Superior temporal gyrus (tissue), 1 donor: ENCODE results near the gene TLL1.

Source experiments
- DNase-seq: peaks from one replicate; pipeline ENCODE4 v3.0.0-alpha.2; 2016; ENCODE audit errors: extremely low spot score

Gene TLL1

GRCh38 chr4:165894159-165894558 lies 21.1 kb downstream of the TLL1 start:
- no peak for DNase-seq

- no peak for DNase-seq
Measured at GRCh38 chr4:165905405-165906027, 32.5 kb downstream of the TLL1 start.

- DNase-seq, result peak; percentile 5
Measured at GRCh38 chr4:165906272-165906671, 33.2 kb downstream of the TLL1 start.

GRCh38 chr4:165909947-165910346 lies 36.9 kb downstream of the TLL1 start:
- no peak for DNase-seq

- DNase-seq, result no peak
Measured at GRCh38 chr4:165915215-165915614, 42.2 kb downstream of the TLL1 start.

- no peak for DNase-seq
Measured at GRCh38 chr4:165921546-165921945, 48.5 kb downstream of the TLL1 start.

GRCh38 chr4:165922747-165923146 lies 49.7 kb downstream of the TLL1 start:
- no peak for DNase-seq

- DNase-seq, result no peak
Measured at GRCh38 chr4:165926307-165926706, 53.3 kb downstream of the TLL1 start.

- no peak for DNase-seq
Measured at GRCh38 chr4:165927366-165927765, 54.3 kb downstream of the TLL1 start.

GRCh38 chr4:165927815-165928214 lies 54.8 kb downstream of the TLL1 start:
- no peak for DNase-seq

GRCh38 chr4:165928601-165929000 lies 55.6 kb downstream of the TLL1 start:
- no peak for DNase-seq

GRCh38 chr4:165929662-165930061 lies 56.6 kb downstream of the TLL1 start:
- no peak for DNase-seq

GRCh38 chr4:165931741-165932140 lies 58.7 kb downstream of the TLL1 start:
- DNase-seq, result no peak

- no peak for DNase-seq
Measured at GRCh38 chr4:165944900-165945299, 71.9 kb downstream of the TLL1 start.

- DNase-seq, result no peak
Measured at GRCh38 chr4:165945991-165946390, 73.0 kb downstream of the TLL1 start.

GRCh38 chr4:165947019-165947418 lies 74.0 kb downstream of the TLL1 start:
- DNase-seq, result no peak

GRCh38 chr4:165953181-165953580 lies 80.1 kb downstream of the TLL1 start:
- DNase-seq, result no peak

GRCh38 chr4:165963621-165964020 lies 90.6 kb downstream of the TLL1 start:
- DNase-seq, result no peak

GRCh38 chr4:165964591-165964990 lies 91.6 kb downstream of the TLL1 start:
- DNase-seq, result no peak

- DNase-seq, result no peak
Measured at GRCh38 chr4:165965503-165965902, 92.5 kb downstream of the TLL1 start.

- no peak for DNase-seq
Measured at GRCh38 chr4:165966833-165967232, 93.8 kb downstream of the TLL1 start.

- DNase-seq, result no peak
Measured at GRCh38 chr4:165967486-165967885, 94.4 kb downstream of the TLL1 start.

- DNase-seq, result no peak
Measured at GRCh38 chr4:165970703-165971420, 97.8 kb downstream of the TLL1 start.

- no peak for DNase-seq
Measured at GRCh38 chr4:165971446-165971845, 98.4 kb downstream of the TLL1 start.
